GM19324 (cell line): ENCODE data around the gene ZNF337.
"Not testable (repeated sequence)": the region's sequence is repeated elsewhere in the genome, so short reads cannot be mapped to it uniquely, and the experiment has no call there.

Experiments
- ATAC-seq: cut with Tn5 transposase; IDR thresholded peaks from one replicate; pipeline ENCODE4 v1.9.1; 2021; ENCODE audit warnings: mild to moderate bottlenecking, moderate library complexity; ENCODE audit not compliant: unreplicated experiment, low FRiP score

ZNF337 gene

GRCh38 chr20:25696371-25697131 lies at the start of gene ZNF337:
Gene ZNF337, minus strand, starts transcription at chr20:25696853. Its CDS starts 10,436 bp downstream, at chr20:25686417.
- ATAC-seq: peak; percentile 97

- no peak for ATAC-seq
Measured at GRCh38 chr20:25745738-25746137, 49.1 kb upstream of the ZNF337 start.

- ATAC-seq: no peak
Measured at GRCh38 chr20:25745100-25745499, 48.4 kb upstream of the ZNF337 start.

- ATAC-seq: no peak
Measured at GRCh38 chr20:25744261-25744660, 47.6 kb upstream of the ZNF337 start.

GRCh38 chr20:25741088-25741487 lies 44.4 kb upstream of the ZNF337 start:
- ATAC-seq: no peak

GRCh38 chr20:25739615-25740320 lies 43.1 kb upstream of the ZNF337 start:
- ATAC-seq: no peak

- ATAC-seq: no peak
Measured at GRCh38 chr20:25738198-25738597, 41.5 kb upstream of the ZNF337 start.

- no peak for ATAC-seq
Measured at GRCh38 chr20:25733903-25734302, 37.2 kb upstream of the ZNF337 start.

- ATAC-seq: no peak
Measured at GRCh38 chr20:25730862-25731261, 34.2 kb upstream of the ZNF337 start.

- no peak for ATAC-seq
Measured at GRCh38 chr20:25726357-25726756, 29.7 kb upstream of the ZNF337 start.

- ATAC-seq: no peak
Measured at GRCh38 chr20:25725639-25726038, 29.0 kb upstream of the ZNF337 start.

- ATAC-seq: no peak
Measured at GRCh38 chr20:25723975-25724374, 27.3 kb upstream of the ZNF337 start.

- ATAC-seq: no peak
Measured at GRCh38 chr20:25720285-25720684, 23.6 kb upstream of the ZNF337 start.

GRCh38 chr20:25718896-25719809 lies 22.5 kb upstream of the ZNF337 start:
- not testable (repeated sequence) for ATAC-seq

GRCh38 chr20:25707695-25708094 lies 11.0 kb upstream of the ZNF337 start:
- no peak for ATAC-seq

- ATAC-seq: no peak
Measured at GRCh38 chr20:25706793-25707192, 10.1 kb upstream of the ZNF337 start.

GRCh38 chr20:25705830-25706351 lies 9.2 kb upstream of the ZNF337 start:
- no peak for ATAC-seq

GRCh38 chr20:25704303-25704702 lies 7.7 kb upstream of the ZNF337 start:
- not testable (repeated sequence) for ATAC-seq

GRCh38 chr20:25700835-25701234 lies 4.2 kb upstream of the ZNF337 start:
- ATAC-seq: not testable (repeated sequence)

- no peak for ATAC-seq
Measured at GRCh38 chr20:25699914-25700313, 3.3 kb upstream of the ZNF337 start.

GRCh38 chr20:25697132-25697446 lies 436 bp upstream of the ZNF337 start:
- ATAC-seq: no peak
